IMR-90 (cell line): ENCODE measurements around the gene PIGZ. TPM values are rescaled to one million over a fixed set of nuclear protein-coding genes. Genes with fewer than 3 reads are reported as not detected.

Experiments
- ATAC-seq: fragments of 200-7000 bp; cut with Tn5 transposase; 2 replicates; pipeline ENCODE4 v1.9.1; 2020; ENCODE audit warnings: low read depth, mild to moderate bottlenecking, moderate library complexity
- BruUV-seq: library from RNA; stranded (reverse); fragments of 400-500 nt; replicated peaks from 2 replicates; lab custom pipeline; 2021; lab: Mats Ljungman, UMichigan
- CTCF ChIA-PET: fragments of 300-600 bp; formaldehyde crosslinking; extraction: SDS; loops from one replicate; lab custom pipeline; 2021; ENCODE audit warnings: antibody characterized with exemption; lab: Yijun Ruan, JAX
- POLR2A ChIA-PET: fragments of 300-600 bp; sonication (Branson Sonifier 250); formaldehyde crosslinking; loops from one replicate; lab custom pipeline; 2022; ENCODE audit warnings: antibody characterized with exemption; ENCODE audit not compliant: unreplicated experiment; lab: Charles Lee
- DNase-seq: peaks from one replicate; pipeline ENCODE4 v3.0.0; 2013
- H2AFZ ChIP-seq: replicated peaks from 2 replicates; pipeline ENCODE3; 2013; ENCODE audit warnings: low read length, mild to moderate bottlenecking; ENCODE audit not compliant: poor library complexity
- H2AK5ac ChIP-seq: 2 replicates; pipeline ENCODE4 v1.6.1; 2013; ENCODE audit warnings: low read depth, low read length, inconsistent platforms
- H2AK9ac ChIP-seq: replicated peaks from 2 replicates; pipeline ENCODE3; 2013; ENCODE audit warnings: mild to moderate bottlenecking, low read depth, low read length, moderate library complexity; ENCODE audit not compliant: poor library complexity
- H2BK120ac ChIP-seq: 2 replicates; pipeline ENCODE4 v1.6.1; 2013; ENCODE audit warnings: low read depth, low read length, inconsistent platforms
- H2BK15ac ChIP-seq: 3 replicates; pipeline ENCODE4 v1.6.1; 2013; ENCODE audit warnings: low read depth, low read length, inconsistent platforms
- H2BK20ac ChIP-seq: 2 replicates; pipeline ENCODE4 v1.6.1; 2013; ENCODE audit warnings: low read depth, mild to moderate bottlenecking, inconsistent platforms, low read length, moderate library complexity
- H2BK5ac ChIP-seq: 2 replicates; pipeline ENCODE4 v1.6.1; 2013; ENCODE audit warnings: mild to moderate bottlenecking, low read depth, low read length, inconsistent platforms; ENCODE audit not compliant: poor library complexity, severe bottlenecking
- H3K14ac ChIP-seq: replicated peaks from 2 replicates; pipeline ENCODE4 v1.6.1; 2013; ENCODE audit warnings: low read depth, low read length, inconsistent platforms
- H3K18ac ChIP-seq: 2 replicates; pipeline ENCODE4 v1.6.1; 2013; ENCODE audit warnings: low read depth, low read length, control low read depth
- H3K23ac ChIP-seq: 2 replicates; pipeline ENCODE4 v1.6.1; 2013; ENCODE audit warnings: low read depth, low read length, inconsistent platforms
- H3K27ac ChIP-seq: 2 replicates; pipeline ENCODE4 v1.5.1; 2013; ENCODE audit warnings: mild to moderate bottlenecking, control low read depth, low read length; ENCODE audit not compliant: insufficient read depth
- H3K27me3 ChIP-seq: 2 replicates; pipeline ENCODE4 v1.6.1; 2013; ENCODE audit warnings: low read length; ENCODE audit not compliant: control insufficient read depth, insufficient read depth
- H3K36me3 ChIP-seq: 2 replicates; pipeline ENCODE4 v1.6.1; 2013; ENCODE audit warnings: low read length, mixed read lengths; ENCODE audit not compliant: control insufficient read depth, insufficient read depth
- H3K4ac ChIP-seq: 2 replicates; pipeline ENCODE4 v1.6.1; 2013; ENCODE audit warnings: low read depth, low read length, inconsistent platforms
- H3K4me1 ChIP-seq: 2 replicates; pipeline ENCODE4 v1.6.1; 2013; ENCODE audit warnings: low read length, mixed read lengths; ENCODE audit not compliant: control insufficient read depth, insufficient read depth
- H3K4me2 ChIP-seq: 2 replicates; pipeline ENCODE4 v1.6.1; 2013; ENCODE audit warnings: low read depth, mild to moderate bottlenecking, control low read depth, low read length, moderate library complexity
- H3K4me3 ChIP-seq: 2 replicates; pipeline ENCODE4 v1.5.1; 2013; ENCODE audit warnings: low read depth, mild to moderate bottlenecking, control low read depth, low read length, moderate library complexity; ENCODE audit not compliant: insufficient read depth
- H3K56ac ChIP-seq: 2 replicates; pipeline ENCODE4 v1.6.1; 2013; ENCODE audit warnings: low read length, inconsistent platforms; ENCODE audit not compliant: insufficient read depth; ENCODE audit errors: extremely low read depth
- H3K79me1 ChIP-seq, 2 experiments: 2 replicates each; pipeline ENCODE4 v1.6.1; 2013; ENCODE audit warnings: low read length in 2 of 2, inconsistent platforms in 1 of 2, low read depth in 1 of 2
- H3K9ac ChIP-seq: 2 replicates; pipeline ENCODE4 v1.6.1; 2013; ENCODE audit warnings: low read depth, low read length, control low read depth
- H3K9me1 ChIP-seq: 2 replicates; pipeline ENCODE4 v1.6.1; 2013; ENCODE audit warnings: low read length, inconsistent platforms; ENCODE audit not compliant: insufficient read depth
- H3K9me3 ChIP-seq: 2 replicates; pipeline ENCODE4 v1.6.1; 2013; ENCODE audit warnings: low read length; ENCODE audit not compliant: control insufficient read depth, insufficient read depth
- H4K20me1 ChIP-seq: 2 replicates; pipeline ENCODE4 v1.6.1; 2013; ENCODE audit warnings: low read length, inconsistent platforms; ENCODE audit not compliant: insufficient read depth
- H4K5ac ChIP-seq: 2 replicates; pipeline ENCODE4 v1.6.1; 2013; ENCODE audit warnings: mild to moderate bottlenecking, low read depth, low read length, control low read depth
- H4K8ac ChIP-seq, 2 experiments: 2 replicates each; pipeline ENCODE4 v1.6.1; 2013; ENCODE audit warnings: low read depth in 2 of 2, low read length in 2 of 2, control low read depth in 1 of 2, inconsistent platforms in 1 of 2
- H4K91ac ChIP-seq: 2 replicates; pipeline ENCODE4 v1.6.1; 2013; ENCODE audit warnings: low read depth, low read length, inconsistent platforms; ENCODE audit not compliant: insufficient read depth
- BHLHE40 ChIP-seq: fragments of 150-350 bp; IDR thresholded peaks from 2 replicates; pipeline ENCODE4 v1.6.1; 2016; ENCODE audit warnings: mild to moderate bottlenecking, low read depth, low read length
- CHD1 ChIP-seq: IDR thresholded peaks from 2 replicates; pipeline ENCODE4 v1.6.1; 2012; ENCODE audit warnings: low read depth, low read length, improper control_type of control experiment
- CTCF ChIP-seq: conservative IDR thresholded peaks from 2 replicates; pipeline ENCODE4 v1.5.1; 2012; ENCODE audit warnings: mild to moderate bottlenecking, low read depth, low read length, improper control_type of control experiment
- FOS ChIP-seq: fragments of 150-350 bp; IDR thresholded peaks from 2 replicates; pipeline ENCODE4 v1.6.1; 2016; ENCODE audit warnings: low read depth, low read length
- MAFK ChIP-seq: IDR thresholded peaks from 2 replicates; pipeline ENCODE4 v1.6.1; 2012; ENCODE audit warnings: low read depth, low read length, improper control_type of control experiment
- MAZ ChIP-seq: IDR thresholded peaks from 2 replicates; pipeline ENCODE4 v1.6.1; 2012; ENCODE audit warnings: low read depth, mild to moderate bottlenecking, low read length, improper control_type of control experiment, moderate library complexity, borderline replicate concordance
- MXI1 ChIP-seq: IDR thresholded peaks from 2 replicates; pipeline ENCODE4 v1.6.1; 2012; ENCODE audit warnings: low read depth, mild to moderate bottlenecking, low read length, moderate library complexity, borderline replicate concordance
- NFE2L2 ChIP-seq: fragments of 150-350 bp; IDR thresholded peaks from 2 replicates; pipeline ENCODE4 v1.6.1; 2016; ENCODE audit warnings: low read depth, mild to moderate bottlenecking, low read length
- RAD21 ChIP-seq: IDR thresholded peaks from 2 replicates; pipeline ENCODE4 v1.6.1; 2012; ENCODE audit warnings: low read length, improper control_type of control experiment
- RCOR1 ChIP-seq: IDR thresholded peaks from 2 replicates; pipeline ENCODE4 v1.6.1; 2012; ENCODE audit warnings: mild to moderate bottlenecking, low read length, improper control_type of control experiment; ENCODE audit not compliant: insufficient replicate concordance
- RFX5 ChIP-seq: IDR thresholded peaks from 2 replicates; pipeline ENCODE4 v1.8.0; 2012; ENCODE audit warnings: low read depth, mild to moderate bottlenecking, low read length, moderate library complexity
- SMC3 ChIP-seq: fragments of 150-350 bp; IDR thresholded peaks from 2 replicates; pipeline ENCODE4 v1.6.1; 2016; ENCODE audit warnings: low read depth, mild to moderate bottlenecking, antibody characterized with exemption, low read length, moderate library complexity
- USF2 ChIP-seq: fragments of 150-350 bp; IDR thresholded peaks from 2 replicates; pipeline ENCODE4 v1.6.1; 2017; ENCODE audit warnings: mild to moderate bottlenecking, antibody characterized with exemption, low read length, low read depth
- WGBS, 2 experiments: methylation state at CpG; one replicate each; pipeline versions ENCODE4 v1.1.5 to v1.1.7; 2013; ENCODE audit warnings: missing lambda C conversion rate in 2 of 2; ENCODE audit not compliant: insufficient read length in 1 of 2; ENCODE audit errors: extremely low coverage in 2 of 2; 5-methylcytosine and 5-hydroxymethylcytosine counted together
- dilution Hi-C: fragments of 300-500 bp; cut with HindIII; formaldehyde crosslinking; loops from one replicate; pipeline ENCODE4 v1.14.3; 2018; ENCODE audit warnings: low sequenced_read_pairs; ENCODE audit not compliant: unreplicated experiment
- in situ Hi-C: fragments of 300-500 bp; cut with MboI; formaldehyde crosslinking; loops from 3 replicates; pipeline ENCODE4 v1.14.3; 2019; ENCODE audit warnings: low sequenced_read_pairs, inconsistent platforms, mixed read lengths
- intact Hi-C: fragments of 100-400 bp; cut with micrococcal nuclease; formaldehyde crosslinking; loops from 2 replicates; pipeline ENCODE4 v1.10.0; 2022
- polyA plus RNA-seq, 3 experiments: library from polyadenylated mRNA; depleted of rRNA; stranded (reverse); fragments of >200 nt; gene quantifications; 2 replicates each; pipeline ENCODE4 v1.2.3, GENCODE V29; 2012; ENCODE audit warnings: low replicate concordance in 1 of 3
- total RNA-seq: library from RNA; depleted of rRNA; stranded (reverse); fragments of >200 nt; gene quantifications from 2 replicates; pipeline ENCODE4 v1.2.3, GENCODE V29; 2012
- TF ChIP-seq, protein P1 (sequence below): fragments of 150-350 bp; IDR thresholded peaks from 2 replicates; pipeline ENCODE4 v1.6.1; 2016; ENCODE audit warnings: low read depth, mild to moderate bottlenecking, low read length, moderate library complexity, borderline replicate concordance

Gene PIGZ
- total and polyA plus RNA-seq, 2 of the 4 experiments (the other 2 are of a cell fraction) = 0.18 to 0.86 TPM

GRCh38 chr3:196991581-196992460 is 23.2 kb upstream of the PIGZ start:
- Histone ChIP-seq H2BK5ac (no peak overlapping the region), H3K4me3 (no peak overlapping the region), H4K91ac (no peak overlapping the region), H2BK120ac (no peak overlapping the region), H3K4me1 (no peaks in the 10 kb centered on the region), H3K4ac (no peak overlapping the region), H4K8ac (no peak overlapping the region), H3K56ac (no peak overlapping the region), H3K79me1 (no peaks in the 10 kb centered on the region), H2BK20ac (no peak overlapping the region), H3K9me3 (no peaks in the 10 kb centered on the region), H3K23ac (no peak overlapping the region), H4K20me1 (no peaks in the 10 kb centered on the region), H2BK15ac (no peak overlapping the region), H2AK5ac (no peak overlapping the region), H3K9me1 (no peaks in the 10 kb centered on the region), H3K14ac (no peak overlapping the region), H4K5ac (no peak overlapping the region), H3K4me2 (no peak overlapping the region), H2AFZ (no peak overlapping the region), H2AK9ac (no peak overlapping the region), H3K9ac (no peak overlapping the region), H3K18ac (no peak overlapping the region), H3K27me3 (peaks cover 36% of the 10 kb centered on the region), H3K27ac (no peak overlapping the region), H3K36me3 (no peaks in the 10 kb centered on the region)
- intact Hi-C loops (no loop called here), dilution Hi-C loops (no loop called here), in situ Hi-C loops (no loop called here)
- DNase-seq (no peak), ATAC-seq (no peak)
- POLR2A ChIA-PET = no interaction called here
- CTCF ChIA-PET = no interaction called here
- no TSS peak for BruUV-seq
- TF ChIP-seq BHLHE40 (no peak), MAFK (no peak), CTCF (no peak), RFX5 (no peak), RAD21 (no peak), SMC3 (no peak), NFE2L2 (no peak), USF2 (no peak), RCOR1 (no peak), MAZ (no peak), CHD1 (no peak), FOS (no peak), MXI1 (no peak)
- TF ChIP-seq, protein P1, sequence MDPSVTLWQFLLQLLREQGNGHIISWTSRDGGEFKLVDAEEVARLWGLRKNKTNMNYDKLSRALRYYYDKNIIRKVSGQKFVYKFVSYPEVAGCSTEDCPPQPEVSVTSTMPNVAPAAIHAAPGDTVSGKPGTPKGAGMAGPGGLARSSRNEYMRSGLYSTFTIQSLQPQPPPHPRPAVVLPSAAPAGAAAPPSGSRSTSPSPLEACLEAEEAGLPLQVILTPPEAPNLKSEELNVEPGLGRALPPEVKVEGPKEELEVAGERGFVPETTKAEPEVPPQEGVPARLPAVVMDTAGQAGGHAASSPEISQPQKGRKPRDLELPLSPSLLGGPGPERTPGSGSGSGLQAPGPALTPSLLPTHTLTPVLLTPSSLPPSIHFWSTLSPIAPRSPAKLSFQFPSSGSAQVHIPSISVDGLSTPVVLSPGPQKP = no peak
- WGBS, 2 experiments = 83% methylated on average over 11 of the region's 28 CpGs; no CpG with 5 or more reads in 1 of the 2 experiments
